Astrocyte (in vitro differentiated cells and primary cell): ENCODE results near the gene KIF21A. TPM values are rescaled to one million over a fixed set of nuclear protein-coding genes. Genes with fewer than 3 reads are reported as not detected.
"Not testable (repeated sequence)": the region's sequence is repeated elsewhere in the genome, so short reads cannot be mapped to it uniquely, and the experiment has no call there.

Experiments
- DNase-seq: peaks from one replicate; pipeline ENCODE4 v3.0.0-alpha.2; 2010; ENCODE audit warnings: low read depth
- FAIRE-seq: peaks from 2 replicates; lab custom pipeline; 2011; peaks lifted over from hg19 to GRCh38; lab: Jason Lieb, UNC
- H2AFZ ChIP-seq: 2 replicates; pipeline ENCODE4 v1.6.0; 2012; ENCODE audit warnings: low read depth, low read length, inconsistent platforms
- H3K27ac ChIP-seq: 2 replicates; pipeline ENCODE4 v1.5.1; 2011; ENCODE audit warnings: low read depth, low read length, inconsistent platforms
- H3K27me3 ChIP-seq: 2 replicates; pipeline ENCODE4 v1.6.0; 2011; ENCODE audit warnings: low read length, inconsistent platforms; ENCODE audit not compliant: insufficient read depth
- H3K36me3 ChIP-seq: 2 replicates; pipeline ENCODE4 v1.5.1; 2011; ENCODE audit warnings: low read length, inconsistent platforms; ENCODE audit not compliant: insufficient read depth
- H3K4me1 ChIP-seq: 2 replicates; pipeline ENCODE4 v1.5.1; 2011; ENCODE audit warnings: low read length, inconsistent platforms; ENCODE audit not compliant: insufficient read depth
- H3K4me2 ChIP-seq: 2 replicates; pipeline ENCODE4 v1.6.0; 2012; ENCODE audit warnings: low read length, inconsistent platforms
- H3K4me3 ChIP-seq: 2 replicates; pipeline ENCODE4 v1.5.1; 2011; ENCODE audit warnings: low read depth, mild to moderate bottlenecking, low read length, inconsistent platforms; ENCODE audit not compliant: insufficient read depth
- H3K79me2 ChIP-seq: 2 replicates; pipeline ENCODE4 v1.6.0; 2012; ENCODE audit warnings: mild to moderate bottlenecking, low read length, inconsistent platforms; ENCODE audit not compliant: insufficient read depth
- H3K9ac ChIP-seq: 2 replicates; pipeline ENCODE4 v1.6.0; 2012; ENCODE audit warnings: mild to moderate bottlenecking, low read length, inconsistent platforms
- H3K9me3 ChIP-seq: 2 replicates; pipeline ENCODE4 v1.5.1; 2012; ENCODE audit warnings: low read depth, mild to moderate bottlenecking, low read length, inconsistent platforms; ENCODE audit not compliant: insufficient read depth
- H4K20me1 ChIP-seq: 2 replicates; pipeline ENCODE4 v1.6.0; 2012; ENCODE audit warnings: low read length, inconsistent platforms; ENCODE audit not compliant: insufficient read depth
- H3K27ac Mint-ChIP-seq: one replicate; pipeline ENCODE4 v1.8.0; 2021; ENCODE audit warnings: mild to moderate bottlenecking, mixed read lengths; ENCODE audit not compliant: unreplicated experiment
- H3K27me3 Mint-ChIP-seq: one replicate; pipeline ENCODE4 v1.8.0; 2021; ENCODE audit warnings: low read depth, mixed read lengths; ENCODE audit not compliant: unreplicated experiment
- H3K36me3 Mint-ChIP-seq: one replicate; pipeline ENCODE4 v1.8.0; 2021; ENCODE audit warnings: low read depth, mixed read lengths; ENCODE audit not compliant: unreplicated experiment
- H3K4me1 Mint-ChIP-seq: one replicate; pipeline ENCODE4 v1.8.0; 2021; ENCODE audit warnings: low read depth, mixed read lengths; ENCODE audit not compliant: unreplicated experiment
- H3K4me3 Mint-ChIP-seq: one replicate; pipeline ENCODE4 v1.8.0; 2021; ENCODE audit warnings: mild to moderate bottlenecking, moderate library complexity, mixed read lengths; ENCODE audit not compliant: unreplicated experiment
- H3K9me3 Mint-ChIP-seq: one replicate; pipeline ENCODE4 v1.8.0; 2021; ENCODE audit warnings: mild to moderate bottlenecking, mixed read lengths; ENCODE audit not compliant: unreplicated experiment
- EZH2 ChIP-seq: IDR thresholded peaks from 2 replicates; pipeline ENCODE4 v1.6.1; 2012; ENCODE audit warnings: mild to moderate bottlenecking, low read length, inconsistent platforms; ENCODE audit not compliant: insufficient read depth
- total RNA-seq: library from RNA; stranded (reverse); gene quantifications from 2 replicates; pipeline ENCODE4 v1.2.1, GENCODE V29; 2021
- TF ChIP-seq, protein P1 (sequence below): IDR thresholded peaks from 2 replicates; pipeline ENCODE4 v1.5.1; 2011; ENCODE audit warnings: low read depth, mild to moderate bottlenecking, inconsistent platforms, low read length, moderate library complexity; ENCODE audit not compliant: insufficient read depth

KIF21A gene
- total RNA-seq, 1 donor from 2014 or later: 26.3 TPM

DNA sequence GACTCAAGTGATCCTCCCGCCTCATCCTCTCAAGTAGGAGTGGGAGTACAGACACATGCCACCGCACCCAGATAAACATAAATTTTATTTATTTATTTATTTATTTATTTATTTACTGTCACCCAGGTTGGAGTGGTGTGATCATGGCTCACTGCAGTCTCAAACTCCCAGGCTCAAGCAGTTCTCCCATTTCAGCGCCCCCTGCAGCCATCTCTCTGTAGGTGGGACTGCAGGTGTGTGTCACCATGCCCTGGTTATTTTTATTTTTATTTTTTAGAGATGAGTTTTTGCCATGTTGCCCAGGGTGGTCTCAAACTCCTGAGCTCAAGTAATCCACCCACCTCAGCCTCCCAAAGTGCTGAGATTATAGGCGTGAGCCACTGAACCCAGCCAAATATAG is 33.2 kb upstream of the KIF21A start:
- FAIRE-seq (no peak), DNase-seq (no peak)
- Mint-ChIP-seq H3K4me1 (no peaks in the 10 kb centered on the region), H3K9me3 (peaks cover 5% of the 10 kb centered on the region), H3K27ac (no peak overlapping the region), H3K27me3 (no peaks in the 10 kb centered on the region), H3K36me3 (no peaks in the 10 kb centered on the region), H3K4me3 (no peak overlapping the region)
- Histone ChIP-seq H3K9me3 (no peaks in the 10 kb centered on the region), H3K4me2 (no peak overlapping the region), H3K36me3 (no peaks in the 10 kb centered on the region), H4K20me1 (no peaks in the 10 kb centered on the region), H3K27me3 (no peaks in the 10 kb centered on the region), H3K4me1 (no peaks in the 10 kb centered on the region), H2AFZ (no peak overlapping the region), H3K27ac (no peak overlapping the region), H3K9ac (no peak overlapping the region), H3K4me3 (no peak overlapping the region), H3K79me2 (no peaks in the 10 kb centered on the region)
- TF ChIP-seq EZH2: no peak
- TF ChIP-seq, protein P1, sequence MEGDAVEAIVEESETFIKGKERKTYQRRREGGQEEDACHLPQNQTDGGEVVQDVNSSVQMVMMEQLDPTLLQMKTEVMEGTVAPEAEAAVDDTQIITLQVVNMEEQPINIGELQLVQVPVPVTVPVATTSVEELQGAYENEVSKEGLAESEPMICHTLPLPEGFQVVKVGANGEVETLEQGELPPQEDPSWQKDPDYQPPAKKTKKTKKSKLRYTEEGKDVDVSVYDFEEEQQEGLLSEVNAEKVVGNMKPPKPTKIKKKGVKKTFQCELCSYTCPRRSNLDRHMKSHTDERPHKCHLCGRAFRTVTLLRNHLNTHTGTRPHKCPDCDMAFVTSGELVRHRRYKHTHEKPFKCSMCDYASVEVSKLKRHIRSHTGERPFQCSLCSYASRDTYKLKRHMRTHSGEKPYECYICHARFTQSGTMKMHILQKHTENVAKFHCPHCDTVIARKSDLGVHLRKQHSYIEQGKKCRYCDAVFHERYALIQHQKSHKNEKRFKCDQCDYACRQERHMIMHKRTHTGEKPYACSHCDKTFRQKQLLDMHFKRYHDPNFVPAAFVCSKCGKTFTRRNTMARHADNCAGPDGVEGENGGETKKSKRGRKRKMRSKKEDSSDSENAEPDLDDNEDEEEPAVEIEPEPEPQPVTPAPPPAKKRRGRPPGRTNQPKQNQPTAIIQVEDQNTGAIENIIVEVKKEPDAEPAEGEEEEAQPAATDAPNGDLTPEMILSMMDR: no peak

DNA sequence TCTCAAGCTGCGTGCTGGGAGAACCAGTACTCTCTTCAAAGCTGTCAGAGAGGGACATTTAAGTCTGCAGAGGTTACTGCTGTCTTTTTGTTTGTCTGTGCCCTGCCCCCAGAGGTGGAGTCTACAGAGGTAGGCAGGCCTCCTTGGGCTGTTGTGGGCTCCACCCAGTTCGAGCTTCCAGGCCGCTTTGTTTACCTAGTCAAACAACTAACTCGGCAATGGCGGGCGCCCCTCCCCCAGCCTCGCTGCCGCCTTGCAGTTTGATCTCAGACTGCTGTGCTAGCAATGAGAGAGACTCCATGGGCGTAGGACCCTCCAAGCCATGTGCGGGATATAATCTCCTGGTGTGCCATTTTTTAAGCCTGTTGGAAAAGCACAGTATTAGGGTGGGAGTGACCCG is 32.2 kb upstream of the KIF21A start:
- not testable (repeated sequence) for H3K27ac Mint-ChIP-seq, DNase-seq, H3K4me1 ChIP-seq, H3K4me1 Mint-ChIP-seq, H3K9me3 ChIP-seq, H3K9ac ChIP-seq, H3K27me3 Mint-ChIP-seq, H3K9me3 Mint-ChIP-seq, H3K27ac ChIP-seq, H3K36me3 Mint-ChIP-seq, H3K36me3 ChIP-seq, H4K20me1 ChIP-seq, H3K4me3 ChIP-seq, FAIRE-seq, H2AFZ ChIP-seq, H3K27me3 ChIP-seq, H3K4me2 ChIP-seq, H3K79me2 ChIP-seq, H3K4me3 Mint-ChIP-seq

DNA sequence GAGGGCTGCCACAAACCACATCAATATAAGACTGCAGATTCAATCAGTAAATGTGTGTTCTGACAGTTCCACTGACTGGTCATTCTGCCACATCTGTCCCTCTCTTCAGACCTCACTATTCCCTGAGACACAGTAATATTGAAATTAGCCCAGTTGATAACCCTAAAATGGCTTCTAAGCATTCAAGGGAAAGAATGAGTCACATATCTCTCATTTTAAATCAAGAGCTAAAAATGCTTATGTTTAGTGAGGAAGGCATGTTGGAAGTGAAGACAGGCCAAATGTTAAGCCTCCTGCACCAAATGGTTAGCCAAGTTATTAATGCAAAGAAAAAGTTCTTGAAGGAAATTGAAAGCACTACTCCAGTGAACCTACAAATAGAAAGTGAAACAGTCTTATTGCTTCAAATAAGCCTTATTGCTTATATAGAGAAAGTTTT is 24.5 kb upstream of the KIF21A start:
- no peak overlapping the region for H3K27ac Mint-ChIP-seq
- Histone ChIP-seq H3K79me2 (no peaks in the 10 kb centered on the region), H3K4me2 (no peak overlapping the region), H3K27ac (no peak overlapping the region), H2AFZ (no peak overlapping the region), H3K4me1 (no peaks in the 10 kb centered on the region), H3K4me3 (no peak overlapping the region), H3K27me3 (no peaks in the 10 kb centered on the region), H3K9me3 (no peaks in the 10 kb centered on the region), H3K36me3 (no peaks in the 10 kb centered on the region), H3K9ac (no peak overlapping the region), H4K20me1 (no peaks in the 10 kb centered on the region)
- H3K4me1 Mint-ChIP-seq: peaks cover 6% of the 10 kb centered on the region
- H3K9me3 Mint-ChIP-seq: peaks cover 9% of the 10 kb centered on the region
- no peaks in the 10 kb centered on the region for H3K27me3 Mint-ChIP-seq
- TF ChIP-seq EZH2: no peak
- TF ChIP-seq, protein P1: no peak
- FAIRE-seq (no peak), DNase-seq (peak; percentile 13)
- H3K36me3 Mint-ChIP-seq: no peaks in the 10 kb centered on the region
- H3K4me3 Mint-ChIP-seq: no peak overlapping the region
